ENCODE data around the gene CNIH3. TPM values are rescaled to one million over a fixed set of nuclear protein-coding genes. Genes with fewer than 3 reads are reported as not detected.

CNIH3 gene
- total and polyA plus RNA-seq, 10 of the 15 experiments (the other 5 are each of a cell fraction or from before 2014, with no cell fraction given), result 0.77 to 5.8 (median 1.8) TPM

DNA sequence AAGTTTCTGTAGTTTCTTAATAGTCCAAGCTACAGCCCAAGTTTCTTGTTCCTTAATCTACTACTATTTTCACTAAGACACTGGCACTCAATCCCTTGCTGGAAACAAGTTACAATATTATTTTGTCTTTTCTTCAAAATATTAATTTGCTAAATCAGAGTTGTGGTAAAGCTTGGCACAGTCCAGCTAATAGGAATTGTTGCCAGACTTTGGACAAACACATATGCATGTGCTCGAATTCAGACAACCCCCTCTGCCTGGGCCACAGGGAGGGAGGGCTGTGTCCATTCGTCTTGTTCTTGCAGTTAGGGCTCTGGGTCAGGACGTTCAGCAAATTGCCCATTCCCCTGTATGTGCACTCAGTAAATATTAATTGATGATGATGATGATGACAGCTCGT is 103.6 kb downstream of the CNIH3 start:
- Histone ChIP-seq H3K9ac (ENCODE audit: control insufficient read depth, insufficient read depth, low read length) (no peak overlapping the region), H4K20me1 (ENCODE audit: control insufficient read depth, insufficient read depth) (no peaks in the 10 kb centered on the region), H3K9me3 (replicated peaks; ENCODE audit: control insufficient read depth, insufficient read depth, low read length) (no peaks in the 10 kb centered on the region; the same call in 2 of the 3 replicates), H3K4me2 (ENCODE audit: control insufficient read depth, insufficient read depth) (no peak overlapping the region), H3K4me1 (ENCODE audit: control insufficient read depth, insufficient read depth, low read length) (no peaks in the 10 kb centered on the region), H3K79me2 (ENCODE audit: control insufficient read depth, insufficient read depth, low read length) (no peaks in the 10 kb centered on the region), H3K36me3 (ENCODE audit: control insufficient read depth in 2 of 2, insufficient read depth in 2 of 2, low read length in 1 of 2) (no peaks in the 10 kb centered on the region), H3K4me3 (no peak overlapping the region), H2AFZ (ENCODE audit: control insufficient read depth, low read depth, low read length) (no peak overlapping the region), H3K27ac (ENCODE audit: control insufficient read depth, insufficient read depth) (no peak overlapping the region), H3K27me3 (replicated peaks in 1 of 2; ENCODE audit: control insufficient read depth in 2 of 2, insufficient read depth in 2 of 2, low read length in 1 of 2) (no peaks in the 10 kb centered on the region)
- BruUV-seq (replicated peaks), result no TSS peak
- ATAC-seq (no peak; the same call in 1 of the 3 replicates), DNase-seq (ENCODE audit: low read depth, low spot score) (no peak), FAIRE-seq (no peak)
- intact Hi-C loops (cut with micrococcal nuclease; ENCODE audit: unreplicated experiment), result no loop called here
- TF ChIP-seq ZNF384 (IDR thresholded peaks at IDR 0.05; ENCODE audit: borderline replicate concordance, low read depth, low read length) (no peak), NFIC (IDR thresholded peaks at IDR 0.05; ENCODE audit: low read depth, low read length) (no peak), EGR1 (IDR thresholded peaks at IDR 0.05; ENCODE audit: borderline replicate concordance in 1 of 2, low read depth in 2 of 2, low read length in 2 of 2) (no peak), PKNOX1 (IDR thresholded peaks at IDR 0.05) (no peak), PAX5 (IDR thresholded peaks at IDR 0.05; ENCODE audit: borderline replicate concordance, low read depth, low read length) (no peak), IRF4 (IDR thresholded peaks at IDR 0.05; ENCODE audit: low read depth, low read length) (no peak), SP1 (IDR thresholded peaks at IDR 0.05; ENCODE audit: low read depth, low read length) (no peak), TBL1XR1 (IDR thresholded peaks at IDR 0.05; ENCODE audit: low read depth, low read length) (no peak), FOXM1 (IDR thresholded peaks at IDR 0.05; ENCODE audit: low read depth, low read length) (no peak), ZNF207 (IDR thresholded peaks at IDR 0.05; ENCODE audit: borderline replicate concordance) (no peak), MEF2A (IDR thresholded peaks at IDR 0.05; ENCODE audit: insufficient read depth, low read depth, low read length) (no peak), RAD51 (IDR thresholded peaks at IDR 0.05) (no peak), NFXL1 (IDR thresholded peaks at IDR 0.05; ENCODE audit: borderline replicate concordance) (no peak), BACH1 (IDR thresholded peaks at IDR 0.05; ENCODE audit: borderline replicate concordance) (no peak), TCF12 (IDR thresholded peaks at IDR 0.05; ENCODE audit: low read depth, low read length) (no peak), JUNB (IDR thresholded peaks at IDR 0.05) (no peak), ETV6 (conservative IDR thresholded peaks at IDR 0.05 in 1 of 2, IDR thresholded peaks at IDR 0.05 in 1 of 2; ENCODE audit: borderline replicate concordance in 1 of 2, low read depth in 1 of 2) (no peak), WRNIP1 (IDR thresholded peaks at IDR 0.05; ENCODE audit: borderline replicate concordance, low read depth, low read length) (no peak)
- WGBS (ENCODE audit: insufficient coverage, insufficient replicate concordance, low lambda C conversion rate, missing lambda C conversion rate), result 38% methylated on average over 4 of the region's 4 CpGs
- ChIA-PET CTCF (interaction anchor here (0.6 to 2.5 kb wide), 9 partner anchors 9 to 346 kb away, joined by 3 to 9 read pairs (median 4); no protein-coding TSS in a partner anchor), RAD21 (ENCODE audit: unreplicated experiment) (interaction anchor here (0.9 to 1.8 kb wide), 4 partner anchors 14 to 203 kb away, joined by 3 to 6 read pairs (median 4); no protein-coding TSS in a partner anchor), POLR2A (interaction anchor here (1.3 kb wide), 2 partner anchors 8 to 20 kb away, joined by 4 to 5 read pairs; no protein-coding TSS in a partner anchor), SMC1A (ENCODE audit: uncharacterized antibody, unreplicated experiment) (interaction anchor here (1.1 to 1.6 kb wide), 5 partner anchors 11 to 131 kb away, joined by 3 to 5 read pairs (median 3); no protein-coding TSS in a partner anchor)
- in situ Hi-C loops (cut with MboI), result no loop called here

Data from GM12878 (cell line).